ENCODE results near the gene MFSD12.

GRCh38 chr19:3590991-3591659, 33.7 kb upstream of the MFSD12 start:
- TF ChIP-seq CTCF (IDR thresholded peaks at IDR 0.05; ENCODE audit: poor library complexity) (no peak), EZH2phosphoT487 (IDR thresholded peaks at IDR 0.05; ENCODE audit: low read depth, severe bottlenecking, unreplicated experiment) (no peak), EZH2 (IDR thresholded peaks at IDR 0.05; ENCODE audit: borderline replicate concordance) (no peak)
